Endodermal cell (in vitro differentiated cells): Measurements from ENCODE around the gene CHCHD10. TPM values are rescaled to one million over a fixed set of nuclear protein-coding genes. Genes with fewer than 3 reads are reported as not detected.

Experiments used
- DNase-seq: peaks from one replicate; pipeline ENCODE4 v3.0.0-alpha.2; 2017
- H3K27ac ChIP-seq: 2 replicates; pipeline ENCODE4 v1.5.1; 2013; ENCODE audit warnings: mild to moderate bottlenecking, low read depth, low read length, moderate library complexity
- H3K27me3 ChIP-seq: 2 replicates; pipeline ENCODE4 v1.6.1; 2013; ENCODE audit warnings: mild to moderate bottlenecking, low read length, moderate library complexity; ENCODE audit not compliant: insufficient read depth, control insufficient read depth, poor library complexity, severe bottlenecking
- H3K36me3 ChIP-seq: 2 replicates; pipeline ENCODE4 v1.7.0; 2013; ENCODE audit warnings: mild to moderate bottlenecking, low read length, moderate library complexity; ENCODE audit not compliant: control insufficient read depth, insufficient read depth
- H3K4me1 ChIP-seq: one replicate; pipeline ENCODE4 v1.7.0; 2013; ENCODE audit warnings: low read length; ENCODE audit not compliant: control insufficient read depth, insufficient read depth
- H3K4me3 ChIP-seq: 2 replicates; pipeline ENCODE4 v1.5.1; 2013; ENCODE audit warnings: mild to moderate bottlenecking, low read length, moderate library complexity
- H3K9ac ChIP-seq: 2 replicates; pipeline ENCODE4 v1.6.1; 2013; ENCODE audit warnings: mild to moderate bottlenecking, low read length, moderate library complexity; ENCODE audit not compliant: poor library complexity, severe bottlenecking; ENCODE audit errors: extremely low read depth
- H3K9me3 ChIP-seq: 2 replicates; pipeline ENCODE4 v1.6.1; 2013; ENCODE audit warnings: mild to moderate bottlenecking, low read length, moderate library complexity; ENCODE audit not compliant: control insufficient read depth
- H3K27ac Mint-ChIP-seq: 2 replicates; pipeline ENCODE4 v1.8.0; 2020; ENCODE audit warnings: mixed read lengths
- H3K27me3 Mint-ChIP-seq: 2 replicates; pipeline ENCODE4 v1.8.0; 2021; ENCODE audit warnings: mild to moderate bottlenecking, mixed read lengths; ENCODE audit not compliant: insufficient read depth
- H3K36me3 Mint-ChIP-seq: 2 replicates; pipeline ENCODE4 v1.8.0; 2020; ENCODE audit warnings: low read depth, mixed read lengths
- H3K4me1 Mint-ChIP-seq: 2 replicates; pipeline ENCODE4 v1.8.0; 2020; ENCODE audit warnings: mixed read lengths
- H3K4me3 Mint-ChIP-seq: 2 replicates; pipeline ENCODE4 v1.8.0; 2020; ENCODE audit warnings: mild to moderate bottlenecking, moderate library complexity, mixed read lengths
- H3K9me3 Mint-ChIP-seq: 2 replicates; pipeline ENCODE4 v1.8.0; 2020; ENCODE audit warnings: mild to moderate bottlenecking, mixed read lengths
- WGBS, 2 experiments: methylation state at CpG; one replicate each; pipeline versions ENCODE4 v1.1.5 to v1.1.7; 2013; ENCODE audit warnings: missing lambda C conversion rate in 2 of 2, mixed read lengths in 1 of 2; ENCODE audit not compliant: insufficient coverage in 1 of 2, insufficient read length in 1 of 2; 5-methylcytosine and 5-hydroxymethylcytosine counted together
- total RNA-seq, 2 donors: library from RNA; stranded (reverse); fragmentation: NEBNext Ultra II Directional in 1 of 2; extraction: Animal tissue kit (Norgen Biotek cat#: 25700) in 1 of 2; gene quantifications; 2 replicates in 1 of 2; 3 replicates in 1 of 2; pipeline ENCODE4 v1.2.1, GENCODE V29; 2021
- TF ChIP-seq, protein P1 (sequence below): fragments of 200-600 bp; sonication (generic); conservative IDR thresholded peaks from 2 replicates; pipeline ENCODE4 v1.5.0; 2021; ENCODE audit warnings: antibody characterized with exemption, mild to moderate bottlenecking

CHCHD10 gene
- total RNA-seq, 2 donors from 2014 or later, result 76.1 to 103 TPM

DNA sequence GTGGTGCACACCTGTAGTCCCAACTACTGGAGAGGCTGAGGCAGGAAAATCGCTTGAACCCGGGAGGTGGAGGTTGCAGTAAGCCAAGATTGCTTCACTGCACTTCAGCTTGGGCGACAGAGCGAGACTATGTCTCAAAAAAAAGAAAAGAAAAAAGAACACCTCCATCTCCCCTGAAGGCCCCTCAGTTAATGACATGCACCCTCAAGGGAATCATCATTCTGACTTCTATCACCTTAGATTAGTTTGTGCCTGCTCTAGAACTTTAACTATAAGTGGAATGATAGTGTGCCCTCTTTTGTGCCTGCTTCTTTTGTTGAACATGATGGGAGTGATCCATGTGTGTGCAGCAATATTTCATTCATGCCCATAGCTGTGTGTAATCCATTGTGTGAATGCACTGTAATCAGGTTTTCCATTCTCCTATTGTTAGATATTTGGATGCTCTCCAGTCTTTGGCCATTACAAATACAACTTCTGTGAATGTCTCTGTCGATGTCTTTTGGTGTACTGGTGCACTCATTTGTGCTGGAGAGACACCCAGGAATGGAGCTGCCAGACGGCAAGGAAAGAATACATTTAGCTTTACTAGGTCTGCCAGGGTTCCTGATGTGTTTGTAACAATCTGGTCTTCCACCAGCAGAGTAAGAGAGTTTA is 12.7 kb downstream of the CHCHD10 start:
- Histone ChIP-seq H3K9me3 (no peaks in the 10 kb centered on the region), H3K36me3 (no peaks in the 10 kb centered on the region), H3K27ac (no peak overlapping the region), H3K27me3 (no peaks in the 10 kb centered on the region), H3K9ac (no peak overlapping the region), H3K4me1 (no peaks in the 10 kb centered on the region), H3K4me3 (no peak overlapping the region)
- WGBS, 2 experiments, result 90 to 92% methylated on average over 6 of the region's 6 CpGs
- Mint-ChIP-seq H3K27me3 (peaks cover 3% of the 10 kb centered on the region), H3K9me3 (no peaks in the 10 kb centered on the region), H3K4me1 (peaks cover 8% of the 10 kb centered on the region), H3K4me3 (no peak overlapping the region), H3K36me3 (no peaks in the 10 kb centered on the region), H3K27ac (no peak overlapping the region)
- TF ChIP-seq, protein P1, sequence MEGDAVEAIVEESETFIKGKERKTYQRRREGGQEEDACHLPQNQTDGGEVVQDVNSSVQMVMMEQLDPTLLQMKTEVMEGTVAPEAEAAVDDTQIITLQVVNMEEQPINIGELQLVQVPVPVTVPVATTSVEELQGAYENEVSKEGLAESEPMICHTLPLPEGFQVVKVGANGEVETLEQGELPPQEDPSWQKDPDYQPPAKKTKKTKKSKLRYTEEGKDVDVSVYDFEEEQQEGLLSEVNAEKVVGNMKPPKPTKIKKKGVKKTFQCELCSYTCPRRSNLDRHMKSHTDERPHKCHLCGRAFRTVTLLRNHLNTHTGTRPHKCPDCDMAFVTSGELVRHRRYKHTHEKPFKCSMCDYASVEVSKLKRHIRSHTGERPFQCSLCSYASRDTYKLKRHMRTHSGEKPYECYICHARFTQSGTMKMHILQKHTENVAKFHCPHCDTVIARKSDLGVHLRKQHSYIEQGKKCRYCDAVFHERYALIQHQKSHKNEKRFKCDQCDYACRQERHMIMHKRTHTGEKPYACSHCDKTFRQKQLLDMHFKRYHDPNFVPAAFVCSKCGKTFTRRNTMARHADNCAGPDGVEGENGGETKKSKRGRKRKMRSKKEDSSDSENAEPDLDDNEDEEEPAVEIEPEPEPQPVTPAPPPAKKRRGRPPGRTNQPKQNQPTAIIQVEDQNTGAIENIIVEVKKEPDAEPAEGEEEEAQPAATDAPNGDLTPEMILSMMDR, result no peak
- no peak for DNase-seq

DNA sequence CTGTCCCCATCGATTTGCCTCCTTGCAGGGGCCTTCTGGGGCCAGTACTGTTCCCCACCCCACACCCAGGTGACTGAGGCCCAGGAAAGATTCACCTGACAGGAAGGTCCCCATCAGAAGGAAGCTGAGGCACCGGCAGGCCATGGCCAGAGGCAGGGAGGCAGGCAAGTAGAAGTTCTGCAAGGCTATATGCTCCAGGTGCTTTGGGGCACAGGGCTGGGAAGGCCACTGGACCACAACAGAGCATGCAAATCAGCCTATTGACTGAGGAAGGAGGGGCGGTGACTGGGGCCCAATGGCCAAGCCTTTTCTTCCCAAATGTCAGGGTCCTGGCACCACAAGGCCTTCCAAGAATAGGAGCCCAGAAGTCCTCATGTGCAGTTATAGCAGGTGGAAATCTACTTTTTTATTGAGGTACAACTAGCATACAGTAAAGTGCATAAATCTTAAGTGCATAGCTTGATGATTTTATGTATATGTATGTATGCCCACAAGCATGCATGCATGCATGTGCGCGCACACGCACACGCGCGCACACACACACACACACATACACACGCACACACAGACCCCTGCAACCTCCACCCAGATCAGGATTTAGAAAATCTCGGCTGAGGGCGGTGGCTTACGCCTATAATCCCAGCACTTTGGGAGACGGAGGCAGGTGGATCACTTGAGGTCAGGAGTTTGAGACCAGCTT is 13.4 kb downstream of the CHCHD10 start, which contains the start of gene VPREB3:
TSS of gene VPREB3 (minus strand) at position 206 of the 700 bp plus-strand sequence. CDS start at position 144, 62 bp downstream.
- no peak for DNase-seq
- H3K36me3 Mint-ChIP-seq, result no peaks in the 10 kb centered on the region
- 75 to 85% methylated on average over 2 to 14 of the region's 14 CpGs for WGBS, 2 experiments

DNA sequence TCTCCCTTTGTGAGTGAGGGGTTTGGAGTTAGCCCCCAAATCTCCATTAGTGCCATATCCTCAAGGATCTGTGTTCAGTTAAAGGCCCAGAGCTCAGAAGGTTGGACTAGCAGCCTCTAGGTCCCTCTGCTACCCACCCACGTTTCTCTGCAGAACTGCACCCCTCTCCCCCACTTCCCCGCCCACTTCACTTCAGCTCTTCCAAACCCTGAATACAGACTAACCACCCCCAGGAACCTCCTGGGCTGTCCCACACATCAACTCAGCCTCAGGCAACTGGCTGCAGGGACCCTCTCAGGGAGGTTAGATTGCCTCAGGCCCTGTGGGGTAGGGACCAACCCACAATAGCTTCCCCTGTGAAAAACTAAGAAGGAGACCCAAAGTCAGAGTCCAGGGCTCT is 14.4 kb downstream of the CHCHD10 start:
- TF ChIP-seq, protein P1, result no peak
- Mint-ChIP-seq H3K4me1 (peaks cover 13% of the 10 kb centered on the region), H3K27ac (no peak overlapping the region)

More for the DNA sequence above, 13.4 kb downstream of the CHCHD10 start, which contains the start of gene VPREB3:
- Histone ChIP-seq H3K27ac (no peak within 1 kb of the TSS), H3K36me3 (no peaks in the 10 kb centered on the region), H3K9me3 (no peaks in the 10 kb centered on the region), H3K27me3 (no peaks in the 10 kb centered on the region), H3K4me3 (no peak within 1 kb of the TSS), H3K9ac (no peak within 1 kb of the TSS), H3K4me1 (no peaks in the 10 kb centered on the region)
- H3K27me3 Mint-ChIP-seq, result no peaks in the 10 kb centered on the region
- TF ChIP-seq, protein P1, result no peak
- H3K4me1 Mint-ChIP-seq, result peaks cover 13% of the 10 kb centered on the region
- H3K4me3 Mint-ChIP-seq, result no peak within 1 kb of the TSS
- H3K27ac Mint-ChIP-seq, result no peak within 1 kb of the TSS
- H3K9me3 Mint-ChIP-seq, result no peaks in the 10 kb centered on the region

More for the DNA sequence above, 14.4 kb downstream of the CHCHD10 start:
- Histone ChIP-seq H3K9ac (no peak overlapping the region), H3K36me3 (no peaks in the 10 kb centered on the region), H3K27ac (no peak overlapping the region), H3K9me3 (no peaks in the 10 kb centered on the region), H3K27me3 (no peaks in the 10 kb centered on the region), H3K4me3 (no peak overlapping the region), H3K4me1 (no peaks in the 10 kb centered on the region)
- no peak for DNase-seq
- 86 to 100% methylated on average over 1 to 2 of the region's 2 CpGs for WGBS, 2 experiments
- Mint-ChIP-seq H3K4me3 (no peak overlapping the region), H3K9me3 (no peaks in the 10 kb centered on the region), H3K27me3 (no peaks in the 10 kb centered on the region), H3K36me3 (no peaks in the 10 kb centered on the region)
